Keratinocyte (primary cell): ENCODE results near the gene MRPL50. TPM values are rescaled to one million over a fixed set of nuclear protein-coding genes. Genes with fewer than 3 reads are reported as not detected.

ENCODE experiments used
- DNase-seq: peaks from one replicate; pipeline ENCODE4 v3.0.0-alpha.2; 2011; ENCODE audit warnings: low read depth, missing footprints, low spot score
- FAIRE-seq: peaks from 2 replicates; lab custom pipeline; 2011; peaks lifted over from hg19 to GRCh38; lab: Jason Lieb, UNC
- H2AFZ ChIP-seq: 2 replicates; pipeline ENCODE4 v1.6.0; 2012; ENCODE audit warnings: low read length, control low read depth, inconsistent platforms; ENCODE audit not compliant: control insufficient read depth
- H3K27ac ChIP-seq: 2 replicates; pipeline ENCODE4 v1.5.1; 2011; ENCODE audit warnings: low read length; ENCODE audit not compliant: control insufficient read depth, insufficient read depth
- H3K27me3 ChIP-seq: 3 replicates; pipeline ENCODE4 v1.6.0; 2011; ENCODE audit warnings: low read length; ENCODE audit not compliant: control insufficient read depth, insufficient read depth; ENCODE audit errors: extremely low read depth
- H3K36me3 ChIP-seq, 2 experiments: 2 replicates in 1 of 2; 3 replicates in 1 of 2; pipeline ENCODE4 v1.5.1; 2011; ENCODE audit warnings: low read length in 2 of 2, mild to moderate bottlenecking in 1 of 2; ENCODE audit not compliant: control insufficient read depth in 2 of 2, insufficient read depth in 2 of 2; ENCODE audit errors: extremely low read depth in 1 of 2
- H3K4me1 ChIP-seq: 3 replicates; pipeline ENCODE4 v1.5.1; 2011; ENCODE audit warnings: low read length; ENCODE audit not compliant: control insufficient read depth, insufficient read depth; ENCODE audit errors: extremely low read depth
- H3K4me2 ChIP-seq: 3 replicates; pipeline ENCODE4 v1.6.0; 2011; ENCODE audit warnings: low read depth, low read length; ENCODE audit not compliant: control insufficient read depth, insufficient read depth; ENCODE audit errors: extremely low read depth
- H3K4me3 ChIP-seq, 3 experiments: fragments of 200-600 bp in 1 of 3; sonication (generic) in 1 of 3; 2 replicates in 2 of 3; 3 replicates in 1 of 3; pipeline ENCODE4 v1.5.1; 2011 to 2016; ENCODE audit warnings: low read length in 3 of 3, mild to moderate bottlenecking in 3 of 3, control low read depth in 2 of 3, inconsistent platforms in 1 of 3, low read depth in 1 of 3, mixed read lengths in 1 of 3, mixed run types in 1 of 3, moderate library complexity in 1 of 3; ENCODE audit not compliant: control insufficient read depth in 2 of 3, insufficient read depth in 2 of 3; ENCODE audit errors: extremely low read depth in 1 of 3
- H3K79me2 ChIP-seq: 2 replicates; pipeline ENCODE4 v1.6.0; 2012; ENCODE audit warnings: low read length; ENCODE audit not compliant: control insufficient read depth, insufficient read depth
- H3K9ac ChIP-seq: 3 replicates; pipeline ENCODE4 v1.6.0; 2011; ENCODE audit warnings: low read length; ENCODE audit not compliant: control insufficient read depth, insufficient read depth; ENCODE audit errors: extremely low read depth
- H3K9me1 ChIP-seq: 3 replicates; pipeline ENCODE4 v1.6.0; 2011; ENCODE audit warnings: low read length; ENCODE audit not compliant: control insufficient read depth, insufficient read depth; ENCODE audit errors: extremely low read depth
- H3K9me3 ChIP-seq: 2 replicates; pipeline ENCODE4 v1.5.1; 2012; ENCODE audit warnings: low read depth, low read length; ENCODE audit not compliant: control insufficient read depth
- H4K20me1 ChIP-seq: 3 replicates; pipeline ENCODE4 v1.6.0; 2011; ENCODE audit warnings: low read length; ENCODE audit not compliant: control insufficient read depth, insufficient read depth; ENCODE audit errors: extremely low read depth
- CTCF ChIP-seq, 3 experiments: IDR thresholded peaks in 1 of 3; conservative IDR thresholded peaks in 1 of 3; optimal IDR thresholded peaks in 1 of 3; 2 replicates in 2 of 3; 3 replicates in 1 of 3; pipeline versions ENCODE3 to v1.5.1; 2011; ENCODE audit warnings: low read length in 3 of 3, mild to moderate bottlenecking in 3 of 3, moderate library complexity in 2 of 3, control low read depth in 1 of 3, inconsistent platforms in 1 of 3; ENCODE audit not compliant: insufficient read depth in 2 of 3; ENCODE audit errors: extremely low read depth in 1 of 3
- EZH2 ChIP-seq: IDR thresholded peaks from one replicate; pipeline ENCODE4 v1.6.1; 2012; ENCODE audit warnings: inconsistent platforms, mild to moderate bottlenecking, low read length, moderate library complexity
- dilution Hi-C: fragments of 300-500 bp; cut with MboI; formaldehyde crosslinking; loops from one replicate; pipeline ENCODE4 v1.7.0; 2020; ENCODE audit warnings: low sequenced_read_pairs; ENCODE audit not compliant: extremely low pct_ligation_motif_present
- polyA plus RNA-seq, 5 experiments: library from polyadenylated mRNA; depleted of rRNA in 3 of 5; stranded (reverse) in 3 of 5; stranded (forward) in 1 of 5; unstranded in 1 of 5; fragments of >200 nt; gene quantifications; 1 replicate in 1 of 5; 2 replicates in 3 of 5; 3 replicates in 1 of 5; pipeline versions ENCODE4 v1.2.1 to v1.2.3, GENCODE V29; 2011 to 2012; ENCODE audit warnings: missing spikeins in 2 of 5, low read depth in 1 of 5, low replicate concordance in 1 of 5

The MRPL50 gene
- polyA plus RNA-seq, 1 donor (not counting 4 experiments of a cell fraction or from before 2014, with no cell fraction given) = 24.0 TPM

- Histone ChIP-seq H4K20me1 (no peaks in the 10 kb centered on the region), H3K4me2 (no peak overlapping the region), H3K27me3 (no peaks in the 10 kb centered on the region), H3K4me3 (no peak overlapping the region), H3K79me2 (no peaks in the 10 kb centered on the region), H2AFZ (no peak overlapping the region), H3K27ac (no peak overlapping the region), H3K9ac (no peak overlapping the region), H3K4me1 (no peaks in the 10 kb centered on the region), H3K9me1 (no peaks in the 10 kb centered on the region), H3K9me3 (no peaks in the 10 kb centered on the region), H3K36me3 (no peaks in the 10 kb centered on the region)
- no peak for DNase-seq
- TF ChIP-seq EZH2 (no peak), CTCF (optimal IDR thresholded peaks at IDR 0.05 in 1 of 3, IDR thresholded peaks at IDR 0.05 in 1 of 3, conservative IDR thresholded peaks at IDR 0.05 in 1 of 3; ENCODE audit: extremely low read depth in 1 of 3, insufficient read depth in 2 of 3, low read length in 3 of 3) (no peak)
- dilution Hi-C loops = no loop called here
- FAIRE-seq = no peak
Observed at GRCh38 chr9:101360647-101361046, 37.8 kb downstream of the MRPL50 start.

- Histone ChIP-seq H3K36me3 (no peaks in the 10 kb centered on the region), H3K27ac (no peak overlapping the region), H3K9me1 (no peaks in the 10 kb centered on the region), H4K20me1 (no peaks in the 10 kb centered on the region), H3K4me3 (no peak overlapping the region), H3K27me3 (no peaks in the 10 kb centered on the region), H3K9ac (no peak overlapping the region), H3K4me2 (no peak overlapping the region), H3K9me3 (no peaks in the 10 kb centered on the region), H3K79me2 (no peaks in the 10 kb centered on the region), H2AFZ (no peak overlapping the region), H3K4me1 (no peaks in the 10 kb centered on the region)
- dilution Hi-C loops = no loop called here
- TF ChIP-seq CTCF (optimal IDR thresholded peaks at IDR 0.05 in 1 of 3, IDR thresholded peaks at IDR 0.05 in 1 of 3, conservative IDR thresholded peaks at IDR 0.05 in 1 of 3; ENCODE audit: extremely low read depth in 1 of 3, insufficient read depth in 2 of 3, low read length in 3 of 3) (no peak), EZH2 (no peak)
- DNase-seq = no peak
- FAIRE-seq = no peak
Observed at GRCh38 chr9:101359679-101360078, 38.7 kb downstream of the MRPL50 start.
